Adipose tissue (tissue), 3 donors: ENCODE measurements around the gene MYO15A. TPM values are rescaled to one million over a fixed set of nuclear protein-coding genes. Genes with fewer than 3 reads are reported as not detected.
"Not testable (repeated sequence)": the region's sequence is repeated elsewhere in the genome, so short reads cannot be mapped to it uniquely, and the experiment has no call there.

Experiments used
- H3K27ac ChIP-seq: one replicate; pipeline ENCODE4 v1.5.1; 2013; ENCODE audit warnings: low read depth, low read length
- WGBS, 3 donors: extraction: QIAGEN DNeasy Blood & Tissue Kit; methylation state at CpG; one replicate each; pipeline ENCODE4 v1.1.7; 2013; 5-methylcytosine and 5-hydroxymethylcytosine counted together
- polyA plus RNA-seq, 3 donors: library from polyadenylated mRNA; stranded (reverse); fragments of 200-250 nt; gene quantifications; one replicate each; pipeline ENCODE4 v1.2.3, GENCODE V29; 2013
- donor health status: healthy with polysubstance abuse.
- donor health status: Bipolar disorder and iron deficiency.
- donor health status: healthy.

MYO15A gene
- polyA plus RNA-seq, 3 donors, result 0.45 to 0.86 (median 0.68) TPM

DNA sequence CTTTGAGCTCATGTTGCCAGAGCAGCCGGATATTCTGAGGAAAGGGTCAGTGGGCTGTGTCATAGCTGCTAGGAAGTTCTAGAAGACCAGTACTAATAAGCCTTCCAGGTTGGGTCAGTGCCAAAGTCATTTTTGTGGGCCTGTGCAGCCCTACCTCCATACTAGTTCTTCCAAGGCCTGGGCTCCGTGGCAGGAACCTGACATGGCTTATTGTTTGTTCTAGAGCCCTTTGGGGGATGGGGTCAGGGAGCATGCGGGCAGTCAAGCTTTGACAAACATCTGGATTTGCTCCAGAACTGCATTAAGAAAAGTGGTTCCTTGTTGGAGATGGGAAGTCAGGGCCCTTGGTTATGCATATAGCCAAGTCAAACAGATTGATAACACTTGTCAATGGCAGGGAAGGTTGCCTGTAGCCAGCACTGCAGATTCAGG, 82.7 kb downstream of the MYO15A start:
- WGBS, 3 donors, result 14 to 43% (median 27%) methylated on average over 3 of the region's 3 CpGs

GRCh38 chr17:18191967-18192366, 83.4 kb downstream of the MYO15A start:
- no peak overlapping the region for H3K27ac ChIP-seq
- 72 to 84% (median 79%) methylated on average over 2 of the region's 2 CpGs for WGBS, 3 donors

More for the DNA sequence above, 82.7 kb downstream of the MYO15A start:
- H3K27ac ChIP-seq, result no peak overlapping the region

- no peak overlapping the region for H3K27ac ChIP-seq
- 86 to 98% (median 96%) methylated on average over 4 of the region's 4 CpGs for WGBS, 3 donors
Measured at GRCh38 chr17:18194394-18194793, 85.8 kb downstream of the MYO15A start.

DNA sequence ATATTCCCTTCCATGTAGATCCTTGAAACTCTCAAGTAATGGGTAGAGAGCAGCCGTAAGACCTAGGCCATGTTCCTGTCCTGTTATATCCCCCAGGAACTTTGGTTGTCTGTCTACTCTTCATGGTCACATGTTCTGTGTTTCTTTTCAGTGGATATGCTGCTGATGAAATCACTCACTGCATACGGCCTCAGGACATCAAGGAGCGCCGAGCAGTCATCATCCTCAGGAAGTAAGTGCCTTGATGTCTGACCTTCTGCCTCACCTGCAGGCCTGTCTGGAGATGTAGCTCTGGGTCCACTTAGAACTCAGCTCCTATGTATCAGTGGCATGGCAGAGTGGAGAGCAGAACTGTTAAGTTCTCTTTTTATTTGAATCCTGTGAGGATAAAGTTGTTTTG, 86.2 kb downstream of the MYO15A start:
- H3K27ac ChIP-seq, result no peak overlapping the region
- WGBS, 3 donors, result 73 to 76% (median 76%) methylated on average over 4 of the region's 4 CpGs

DNA sequence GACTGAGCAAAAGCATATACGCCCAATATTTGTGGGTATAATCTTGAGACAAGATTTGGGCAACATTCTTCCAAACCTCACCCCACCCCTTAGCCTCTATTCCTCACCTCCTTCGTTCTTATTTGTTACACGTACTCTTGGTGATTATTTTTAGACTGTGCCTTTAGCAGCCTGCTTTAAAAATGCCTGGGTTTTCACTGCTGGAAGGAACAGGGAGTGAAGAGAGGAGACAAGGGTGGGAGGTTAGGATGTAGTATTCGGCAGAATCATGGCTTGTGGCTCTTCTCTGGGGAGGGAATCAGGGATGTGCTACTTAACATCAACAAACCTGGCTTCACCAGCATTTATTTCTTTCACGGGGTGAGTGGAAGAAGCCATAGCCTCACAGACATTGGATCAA, 86.7 kb downstream of the MYO15A start:
- no peak overlapping the region for H3K27ac ChIP-seq
- 80 to 86% (median 82%) methylated on average over 5 of the region's 5 CpGs for WGBS, 3 donors

GRCh38 chr17:18197535-18198194, 89.1 kb downstream of the MYO15A start:
- WGBS, 3 donors, result 70 to 88% (median 84%) methylated on average over 3 of the region's 3 CpGs
- no peak overlapping the region for H3K27ac ChIP-seq

DNA sequence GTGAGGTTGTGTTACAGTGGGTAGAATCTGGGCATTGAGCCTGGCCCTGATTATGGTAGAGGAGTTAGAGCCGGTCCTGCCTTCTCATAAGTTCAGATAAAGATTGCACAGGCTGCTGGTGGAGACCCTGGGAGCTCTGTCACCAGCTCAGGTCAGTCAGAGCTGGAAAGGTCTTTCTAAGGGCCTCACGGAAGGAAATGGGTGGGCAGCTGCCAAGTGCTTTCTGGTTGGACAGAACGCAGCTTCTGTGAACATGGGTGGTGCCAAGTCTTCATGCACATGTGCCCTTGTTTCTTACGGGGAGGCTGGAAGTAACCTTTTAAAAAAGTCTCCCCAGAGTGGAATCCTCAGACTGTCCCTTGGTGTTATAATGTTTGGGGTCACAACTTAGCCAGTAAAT, 90.0 kb downstream of the MYO15A start:
- no peak overlapping the region for H3K27ac ChIP-seq
- WGBS, 3 donors, result 36 to 45% (median 37%) methylated on average over 4 of the region's 4 CpGs

GRCh38 chr17:18201108-18201507, 92.6 kb downstream of the MYO15A start:
- no peak overlapping the region for H3K27ac ChIP-seq
- WGBS, 3 donors, result 76 to 84% (median 79%) methylated on average over 4 of the region's 4 CpGs

DNA sequence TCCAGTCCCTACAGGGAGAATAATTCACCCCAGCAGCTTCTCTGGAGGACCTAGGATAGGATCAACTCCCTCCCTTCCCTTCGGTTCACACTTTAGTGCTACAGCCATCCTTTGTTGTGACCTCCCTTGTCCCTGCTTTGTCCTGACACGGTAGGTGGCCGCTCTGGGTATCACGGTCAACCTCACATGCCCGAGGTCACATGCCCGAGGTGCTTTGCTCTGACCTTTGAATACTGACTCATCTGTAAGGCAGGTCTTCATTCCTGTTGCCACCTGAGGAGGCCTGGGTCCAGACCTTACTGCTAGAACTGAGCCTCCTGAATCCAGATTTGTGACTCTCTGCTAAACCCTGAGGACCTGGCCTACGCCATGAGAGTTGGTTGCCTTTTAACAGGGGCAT, 94.8 kb downstream of the MYO15A start:
- no peak overlapping the region for H3K27ac ChIP-seq
- WGBS, 3 donors, result 54 to 83% (median 76%) methylated on average over 7 of the region's 7 CpGs

- 61 to 83% (median 82%) methylated on average over 2 of the region's 2 CpGs for WGBS, 3 donors
- H3K27ac ChIP-seq, result no peak overlapping the region
Measured at GRCh38 chr17:18205861-18206260, 97.3 kb downstream of the MYO15A start.

GRCh38 chr17:18206962-18207361, 98.4 kb downstream of the MYO15A start:
- H3K27ac ChIP-seq, result no peak overlapping the region

GRCh38 chr17:18208092-18208491, 99.5 kb downstream of the MYO15A start:
- H3K27ac ChIP-seq, result no peak overlapping the region
- WGBS, 3 donors, result 90 to 91% (median 90%) methylated on average over 19 of the region's 19 CpGs

GRCh38 chr17:18213666-18214270, 105.2 kb downstream of the MYO15A start:
- 71 to 79% (median 77%) methylated on average over 7 of the region's 7 CpGs for WGBS, 3 donors
- no peak overlapping the region for H3K27ac ChIP-seq

GRCh38 chr17:18216906-18217305, 108.3 kb downstream of the MYO15A start:
- WGBS, 3 donors, result 79 to 89% (median 85%) methylated on average over 11 of the region's 11 CpGs
- H3K27ac ChIP-seq, result not testable (repeated sequence)

GRCh38 chr17:18217412-18218015, 109.0 kb downstream of the MYO15A start:
- 11 to 12% (median 12%) methylated on average over 5 to 6 of the region's 6 CpGs for WGBS, 3 donors
- H3K27ac ChIP-seq, result no peak overlapping the region

GRCh38 chr17:18218756-18219415, 110.3 kb downstream of the MYO15A start:
- 18 to 65% (median 30%) methylated on average over 4 of the region's 4 CpGs for WGBS, 3 donors
- H3K27ac ChIP-seq, result no peak overlapping the region

GRCh38 chr17:18224053-18224386, 115.5 kb downstream of the MYO15A start:
- H3K27ac ChIP-seq, result peak overlapping the region; percentile 8
- 72 to 86% (median 72%) methylated on average over 4 of the region's 4 CpGs for WGBS, 3 donors

DNA sequence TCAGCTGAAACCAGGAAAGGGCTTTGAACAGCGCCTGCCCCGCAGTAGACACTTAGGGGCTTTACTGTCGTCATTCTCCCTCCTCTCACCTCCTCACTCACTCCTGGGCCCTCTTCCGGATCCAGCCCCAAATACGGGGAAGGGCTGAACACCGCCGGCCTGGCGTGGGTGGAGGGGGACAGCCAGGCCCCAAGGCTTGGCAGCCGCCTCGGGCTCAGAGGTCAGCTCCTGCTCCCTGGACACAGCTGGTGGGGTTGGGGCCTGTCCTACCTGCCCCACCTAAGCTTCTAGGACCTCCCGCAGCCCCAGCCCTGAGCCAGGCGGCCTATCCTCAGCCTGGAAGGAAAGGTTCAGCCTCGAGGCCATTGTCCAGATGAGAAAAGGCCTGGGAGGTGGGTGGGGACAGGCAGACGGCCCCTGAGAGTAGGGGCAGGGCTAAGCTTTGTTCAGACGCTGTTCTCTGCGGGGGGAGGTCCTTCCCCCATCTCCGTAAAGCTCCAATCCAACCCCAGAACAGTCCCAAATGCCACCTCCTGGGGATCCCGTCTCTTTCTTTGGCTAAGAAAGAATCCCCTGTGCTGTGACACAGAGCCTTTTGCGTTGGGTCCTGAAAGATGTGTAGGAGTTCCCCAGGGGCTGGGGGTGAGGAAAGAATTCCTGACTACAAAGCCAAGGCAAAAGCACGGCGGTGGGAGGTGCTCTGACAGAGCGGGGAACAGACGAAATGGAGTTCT, 116.0 kb downstream of the MYO15A start:
- 42 to 55% (median 52%) methylated on average over 23 of the region's 23 CpGs for WGBS, 3 donors
- H3K27ac ChIP-seq, result peak overlapping the region; percentile 8

DNA sequence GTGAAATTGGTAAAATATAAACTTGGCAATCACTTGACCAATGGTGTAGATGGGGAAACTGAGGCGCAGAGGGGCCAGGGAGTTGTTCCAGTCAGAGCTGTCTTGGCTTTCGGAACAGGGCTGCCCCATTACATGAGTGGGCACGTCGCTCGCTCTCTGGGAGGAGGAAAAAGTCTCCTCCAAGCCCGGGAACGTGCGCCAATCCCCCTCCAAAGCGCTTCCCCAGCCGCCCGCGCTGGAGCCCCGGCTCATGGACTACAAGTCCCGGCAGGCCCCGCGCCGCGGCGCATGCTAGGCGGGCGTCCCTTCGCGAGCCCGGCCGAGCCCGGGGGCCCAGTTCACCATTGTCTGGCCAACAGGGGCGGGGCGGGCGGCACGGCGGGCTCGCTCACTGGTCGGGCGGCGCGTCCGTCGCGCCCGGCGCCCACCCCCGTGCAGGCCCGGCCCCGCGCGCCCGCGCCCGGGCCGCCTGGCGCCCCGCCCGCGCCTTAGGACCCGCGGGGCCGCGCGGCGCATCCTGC, 116.6 kb downstream of the MYO15A start, which contains the start of gene LLGL1:
TSS of gene LLGL1 (plus strand) at position 515 of the 521 bp plus-strand sequence. CDS start 48 bp downstream, outside the sequence.
- no peak within 1 kb of the TSS for H3K27ac ChIP-seq
- WGBS, 3 donors, result 1% methylated on average over 56 to 60 of the region's 60 CpGs
